SIG-M5 treated with dmso at 0.1 percent for 504 hours (cell line): ENCODE measurements around the gene VANGL1.

ENCODE experiments used
- DNase-seq: peaks from one replicate; lab custom pipeline; 2025; ENCODE audit not compliant: unreplicated experiment; lab: John Stamatoyannopoulos, UW

Gene VANGL1

GRCh38 chr1:115643225-115643624, 1.5 kb downstream of the VANGL1 start:
- DNase-seq, result no peak

- no peak for DNase-seq
These were observed 1.9 kb downstream of the VANGL1 start for GRCh38 chr1:115643666-115644065.

GRCh38 chr1:115644109-115644508, 2.3 kb downstream of the VANGL1 start:
- no peak for DNase-seq

- DNase-seq, result no peak
These were observed 5.3 kb downstream of the VANGL1 start for GRCh38 chr1:115647047-115647446.

- no peak for DNase-seq
These were observed 5.7 kb downstream of the VANGL1 start for GRCh38 chr1:115647507-115647906.

- no peak for DNase-seq
These were observed 6.3 kb downstream of the VANGL1 start for GRCh38 chr1:115647919-115648650.

GRCh38 chr1:115648717-115649691, 7.2 kb downstream of the VANGL1 start:
- DNase-seq, result no peak

- DNase-seq, result no peak
These were observed 8.2 kb downstream of the VANGL1 start for GRCh38 chr1:115649964-115650363.

GRCh38 chr1:115650961-115651360, 9.2 kb downstream of the VANGL1 start:
- DNase-seq, result no peak

- no peak for DNase-seq
These were observed 9.6 kb downstream of the VANGL1 start for GRCh38 chr1:115651391-115651790.

- no peak for DNase-seq
These were observed 10.5 kb downstream of the VANGL1 start for GRCh38 chr1:115652236-115652788.

GRCh38 chr1:115654125-115654524, 12.4 kb downstream of the VANGL1 start:
- DNase-seq, result no peak

GRCh38 chr1:115654663-115655305, 13.0 kb downstream of the VANGL1 start:
- no peak for DNase-seq

GRCh38 chr1:115655306-115655663, 13.5 kb downstream of the VANGL1 start:
- no peak for DNase-seq

GRCh38 chr1:115655916-115656315, 14.1 kb downstream of the VANGL1 start:
- DNase-seq, result no peak

GRCh38 chr1:115656461-115657077, 14.8 kb downstream of the VANGL1 start:
- DNase-seq, result no peak

GRCh38 chr1:115658646-115659045, 16.9 kb downstream of the VANGL1 start:
- no peak for DNase-seq

- DNase-seq, result no peak
These were observed 18.4 kb downstream of the VANGL1 start for GRCh38 chr1:115660151-115660550.

- no peak for DNase-seq
These were observed 19.4 kb downstream of the VANGL1 start for GRCh38 chr1:115661157-115661556.

- DNase-seq, result no peak
These were observed 23.7 kb downstream of the VANGL1 start for GRCh38 chr1:115665319-115666096.
